ENCODE results near the gene ZFP3. TPM values are rescaled to one million over a fixed set of nuclear protein-coding genes. Genes with fewer than 3 reads are reported as not detected.
"Not testable (repeated sequence)": the region's sequence is repeated elsewhere in the genome, so short reads cannot be mapped to it uniquely, and the experiment has no call there.

Gene ZFP3
- polyA plus RNA-seq, 1 of the 3 experiments (the other 2 are of a cell fraction), result 1.5 TPM

DNA sequence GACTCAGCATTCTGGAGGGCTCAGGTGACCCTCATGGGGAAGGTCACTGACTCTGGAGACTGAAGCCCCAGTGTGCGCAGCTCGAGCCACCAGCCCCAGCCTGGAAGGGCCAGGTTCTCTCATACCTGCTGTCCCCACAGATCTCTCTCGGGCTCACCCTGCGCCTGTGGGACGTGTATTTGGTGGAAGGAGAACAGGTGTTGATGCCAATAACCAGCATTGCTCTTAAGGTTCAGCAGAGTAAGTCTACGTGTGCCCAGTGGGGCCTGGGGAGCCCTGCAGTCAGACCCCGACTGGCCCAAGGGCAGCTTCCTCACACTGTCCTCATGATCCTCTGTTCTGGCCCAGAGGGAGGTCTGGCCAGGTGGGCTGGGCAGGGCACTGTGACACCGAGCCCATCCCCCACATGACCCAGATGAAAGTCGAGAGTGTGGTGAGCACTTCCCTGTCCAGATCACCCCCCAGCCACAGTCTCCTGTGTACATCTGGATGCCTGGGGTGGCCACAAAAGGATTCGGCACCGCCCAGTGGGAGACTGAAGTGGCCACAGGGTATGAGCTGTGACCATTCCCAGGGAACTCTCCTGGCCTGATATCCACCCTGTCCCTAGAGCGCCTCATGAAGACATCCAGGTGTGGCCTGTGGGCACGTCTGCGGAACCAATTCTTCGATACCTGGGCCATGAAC is 59.4 kb downstream of the ZFP3 start:
- H3K4me1 ChIP-seq (ENCODE audit: control insufficient read depth in 1 of 2, insufficient read depth in 2 of 2, low read depth in 1 of 2, low read length in 1 of 2); H3K4me2 ChIP-seq; H2AFZ ChIP-seq (ENCODE audit: low read depth); H3K36me3 ChIP-seq (replicated peaks in 1 of 2; ENCODE audit: control insufficient read depth in 1 of 2, insufficient read depth in 2 of 2, low read length in 1 of 2); H3K9me3 ChIP-seq; H4K20me1 ChIP-seq (ENCODE audit: insufficient read depth); DNase-seq; H3K27me3 ChIP-seq (ENCODE audit: insufficient read depth); H3K27ac ChIP-seq (ENCODE audit: low read depth in 2 of 2, low read length in 1 of 2); H3K9ac ChIP-seq; H3K9me2 ChIP-seq; H3K79me2 ChIP-seq (ENCODE audit: insufficient read depth); H3F3A ChIP-seq (replicated peaks; ENCODE audit: insufficient read depth); POLR2A ChIA-PET; H3K4me3 ChIP-seq (ENCODE audit: low read depth in 2 of 2, low read length in 1 of 2): not testable (repeated sequence)
- CTCF ChIA-PET, result interaction anchor here (0.7 kb wide), 1 partner anchor 206 kb away, joined by 4 read pairs; no protein-coding TSS in a partner anchor
- WGBS (ENCODE audit: low lambda C conversion rate), result 40% methylated on average over 10 of the region's 15 CpGs

DNA sequence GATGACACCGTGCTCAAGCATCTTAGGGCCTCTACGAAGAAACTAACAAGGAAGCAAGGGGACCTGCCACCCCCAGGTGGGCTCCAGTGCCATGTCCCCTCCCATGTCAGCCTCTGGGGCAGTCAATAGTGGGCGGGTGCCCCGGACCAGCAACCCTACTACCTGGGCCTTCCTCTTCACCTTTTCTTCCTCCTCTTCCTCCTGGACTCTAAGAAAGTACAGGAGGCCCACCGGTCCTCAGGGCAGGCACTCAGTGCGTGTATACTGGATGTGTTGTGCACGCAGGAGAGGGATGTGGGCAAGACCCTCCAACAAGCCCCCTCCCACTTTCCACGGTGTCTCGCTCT is 59.9 kb downstream of the ZFP3 start:
- H3K79me2 ChIP-seq (ENCODE audit: insufficient read depth); H3K36me3 ChIP-seq (replicated peaks in 1 of 2; ENCODE audit: control insufficient read depth in 1 of 2, insufficient read depth in 2 of 2, low read length in 1 of 2); H2AFZ ChIP-seq (ENCODE audit: low read depth); H3K4me2 ChIP-seq; H3K27ac ChIP-seq (ENCODE audit: low read depth in 2 of 2, low read length in 1 of 2); DNase-seq; H3K9me3 ChIP-seq; H4K20me1 ChIP-seq (ENCODE audit: insufficient read depth); H3K4me1 ChIP-seq (ENCODE audit: control insufficient read depth in 1 of 2, insufficient read depth in 2 of 2, low read depth in 1 of 2, low read length in 1 of 2); POLR2A ChIA-PET; H3K9me2 ChIP-seq; H3K4me3 ChIP-seq (ENCODE audit: low read depth in 2 of 2, low read length in 1 of 2); H3F3A ChIP-seq (replicated peaks; ENCODE audit: insufficient read depth); H3K9ac ChIP-seq; H3K27me3 ChIP-seq (ENCODE audit: insufficient read depth): not testable (repeated sequence)
- CTCF ChIA-PET, result interaction anchor here (0.7 kb wide), 1 partner anchor 205 kb away, joined by 4 read pairs; no protein-coding TSS in a partner anchor
- WGBS (ENCODE audit: low lambda C conversion rate), result 73% methylated on average over 6 of the region's 9 CpGs

DNA sequence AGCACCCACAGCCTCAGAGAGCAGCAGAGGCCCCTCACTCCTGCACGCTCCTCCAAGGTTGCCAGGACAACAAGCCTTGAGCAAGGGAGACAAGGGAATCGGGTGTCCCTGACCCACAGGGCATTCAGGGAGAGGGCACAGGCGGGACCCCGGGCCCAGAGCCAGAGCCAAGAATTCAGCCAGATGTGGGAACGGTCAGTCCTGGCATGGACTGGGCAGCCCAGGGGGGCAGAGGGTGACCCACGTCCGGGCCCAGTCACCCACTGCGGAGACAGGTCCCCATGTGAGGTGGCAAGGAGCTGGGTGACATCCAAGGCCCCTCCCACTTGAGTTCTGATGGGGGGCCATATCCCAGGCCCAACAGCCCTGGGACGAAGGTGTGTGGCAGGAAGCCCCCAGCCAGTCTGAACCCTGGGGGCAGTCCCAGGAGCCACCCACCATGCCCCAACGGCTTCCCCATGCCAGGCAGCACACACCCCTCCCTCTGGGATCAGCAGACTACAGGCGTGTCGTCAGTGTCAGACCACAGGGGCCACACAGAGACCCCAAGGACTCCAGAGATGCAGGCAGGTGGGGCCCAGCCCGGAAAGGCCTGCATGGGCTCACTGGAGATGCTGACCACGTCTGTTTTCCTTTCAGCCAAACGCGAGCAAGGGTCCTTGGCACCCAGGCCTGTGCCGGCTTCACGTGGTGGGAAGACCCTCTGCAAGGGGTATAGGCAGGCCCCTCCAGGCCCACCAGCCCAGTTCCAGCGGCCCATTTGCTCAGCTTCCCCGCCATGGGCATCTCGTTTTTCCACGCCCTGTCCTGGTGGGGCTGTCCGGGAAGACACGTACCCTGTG is 60.6 kb downstream of the ZFP3 start:
- H3K27me3 ChIP-seq (ENCODE audit: insufficient read depth), result no peaks in the 10 kb centered on the region
- ChIA-PET CTCF (no interaction called here), POLR2A (no interaction called here)

More for the DNA sequence above, 60.6 kb downstream of the ZFP3 start:
- Histone ChIP-seq H2AFZ (ENCODE audit: low read depth) (no peak overlapping the region), H3K79me2 (ENCODE audit: insufficient read depth) (no peaks in the 10 kb centered on the region), H3K9me2 (no peaks in the 10 kb centered on the region), H3K36me3 (replicated peaks in 1 of 2; ENCODE audit: control insufficient read depth in 1 of 2, insufficient read depth in 2 of 2, low read length in 1 of 2) (no peaks in the 10 kb centered on the region), H3K4me2 (no peak overlapping the region), H3F3A (replicated peaks; ENCODE audit: insufficient read depth) (no peaks in the 10 kb centered on the region), H4K20me1 (ENCODE audit: insufficient read depth) (no peaks in the 10 kb centered on the region), H3K27ac (ENCODE audit: low read depth in 2 of 2, low read length in 1 of 2) (no peak overlapping the region), H3K9me3 (no peaks in the 10 kb centered on the region), H3K4me3 (ENCODE audit: low read depth in 2 of 2, low read length in 1 of 2) (no peak overlapping the region), H3K9ac (no peak overlapping the region), H3K4me1 (ENCODE audit: control insufficient read depth in 1 of 2, insufficient read depth in 2 of 2, low read depth in 1 of 2, low read length in 1 of 2) (no peaks in the 10 kb centered on the region)
- WGBS (ENCODE audit: low lambda C conversion rate), result 74% methylated on average over 7 of the region's 24 CpGs
- no peak for DNase-seq
- TF ChIP-seq GABPA (IDR thresholded peaks at IDR 0.05; ENCODE audit: low read depth) (no peak), NRF1 (IDR thresholded peaks at IDR 0.05; ENCODE audit: low read depth, low read length) (no peak), TAF1 (IDR thresholded peaks at IDR 0.05; ENCODE audit: borderline replicate concordance, low read depth, low read length) (no peak), EZH2phosphoT487 (IDR thresholded peaks at IDR 0.05; ENCODE audit: borderline replicate concordance, low read depth) (no peak), MXI1 (IDR thresholded peaks at IDR 0.05; ENCODE audit: low read depth, low read length) (no peak), RCOR1 (IDR thresholded peaks at IDR 0.05; ENCODE audit: low read length) (no peak)
- TF ChIP-seq, protein P1, sequence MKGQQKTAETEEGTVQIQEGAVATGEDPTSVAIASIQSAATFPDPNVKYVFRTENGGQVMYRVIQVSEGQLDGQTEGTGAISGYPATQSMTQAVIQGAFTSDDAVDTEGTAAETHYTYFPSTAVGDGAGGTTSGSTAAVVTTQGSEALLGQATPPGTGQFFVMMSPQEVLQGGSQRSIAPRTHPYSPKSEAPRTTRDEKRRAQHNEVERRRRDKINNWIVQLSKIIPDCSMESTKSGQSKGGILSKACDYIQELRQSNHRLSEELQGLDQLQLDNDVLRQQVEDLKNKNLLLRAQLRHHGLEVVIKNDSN (IDR thresholded peaks at IDR 0.05; ENCODE audit: borderline replicate concordance, low read depth), result no peak
- TF ChIP-seq, protein P2, sequence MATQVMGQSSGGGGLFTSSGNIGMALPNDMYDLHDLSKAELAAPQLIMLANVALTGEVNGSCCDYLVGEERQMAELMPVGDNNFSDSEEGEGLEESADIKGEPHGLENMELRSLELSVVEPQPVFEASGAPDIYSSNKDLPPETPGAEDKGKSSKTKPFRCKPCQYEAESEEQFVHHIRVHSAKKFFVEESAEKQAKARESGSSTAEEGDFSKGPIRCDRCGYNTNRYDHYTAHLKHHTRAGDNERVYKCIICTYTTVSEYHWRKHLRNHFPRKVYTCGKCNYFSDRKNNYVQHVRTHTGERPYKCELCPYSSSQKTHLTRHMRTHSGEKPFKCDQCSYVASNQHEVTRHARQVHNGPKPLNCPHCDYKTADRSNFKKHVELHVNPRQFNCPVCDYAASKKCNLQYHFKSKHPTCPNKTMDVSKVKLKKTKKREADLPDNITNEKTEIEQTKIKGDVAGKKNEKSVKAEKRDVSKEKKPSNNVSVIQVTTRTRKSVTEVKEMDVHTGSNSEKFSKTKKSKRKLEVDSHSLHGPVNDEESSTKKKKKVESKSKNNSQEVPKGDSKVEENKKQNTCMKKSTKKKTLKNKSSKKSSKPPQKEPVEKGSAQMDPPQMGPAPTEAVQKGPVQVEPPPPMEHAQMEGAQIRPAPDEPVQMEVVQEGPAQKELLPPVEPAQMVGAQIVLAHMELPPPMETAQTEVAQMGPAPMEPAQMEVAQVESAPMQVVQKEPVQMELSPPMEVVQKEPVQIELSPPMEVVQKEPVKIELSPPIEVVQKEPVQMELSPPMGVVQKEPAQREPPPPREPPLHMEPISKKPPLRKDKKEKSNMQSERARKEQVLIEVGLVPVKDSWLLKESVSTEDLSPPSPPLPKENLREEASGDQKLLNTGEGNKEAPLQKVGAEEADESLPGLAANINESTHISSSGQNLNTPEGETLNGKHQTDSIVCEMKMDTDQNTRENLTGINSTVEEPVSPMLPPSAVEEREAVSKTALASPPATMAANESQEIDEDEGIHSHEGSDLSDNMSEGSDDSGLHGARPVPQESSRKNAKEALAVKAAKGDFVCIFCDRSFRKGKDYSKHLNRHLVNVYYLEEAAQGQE (IDR thresholded peaks at IDR 0.05; ENCODE audit: low read depth, low read length), result no peak
- TF ChIP-seq, protein P3, sequence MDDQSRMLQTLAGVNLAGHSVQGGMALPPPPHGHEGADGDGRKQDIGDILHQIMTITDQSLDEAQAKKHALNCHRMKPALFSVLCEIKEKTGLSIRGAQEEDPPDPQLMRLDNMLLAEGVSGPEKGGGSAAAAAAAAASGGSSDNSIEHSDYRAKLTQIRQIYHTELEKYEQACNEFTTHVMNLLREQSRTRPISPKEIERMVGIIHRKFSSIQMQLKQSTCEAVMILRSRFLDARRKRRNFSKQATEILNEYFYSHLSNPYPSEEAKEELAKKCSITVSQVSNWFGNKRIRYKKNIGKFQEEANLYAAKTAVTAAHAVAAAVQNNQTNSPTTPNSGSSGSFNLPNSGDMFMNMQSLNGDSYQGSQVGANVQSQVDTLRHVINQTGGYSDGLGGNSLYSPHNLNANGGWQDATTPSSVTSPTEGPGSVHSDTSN (IDR thresholded peaks at IDR 0.05), result no peak
